ENCODE results near the gene SGCA. TPM values are rescaled to one million over a fixed set of nuclear protein-coding genes. Genes with fewer than 3 reads are reported as not detected.

The SGCA gene
- total and polyA plus RNA-seq, 9 of the 15 experiments (the other 6 are each of a cell fraction or from before 2014, with no cell fraction given) = not detected

DNA sequence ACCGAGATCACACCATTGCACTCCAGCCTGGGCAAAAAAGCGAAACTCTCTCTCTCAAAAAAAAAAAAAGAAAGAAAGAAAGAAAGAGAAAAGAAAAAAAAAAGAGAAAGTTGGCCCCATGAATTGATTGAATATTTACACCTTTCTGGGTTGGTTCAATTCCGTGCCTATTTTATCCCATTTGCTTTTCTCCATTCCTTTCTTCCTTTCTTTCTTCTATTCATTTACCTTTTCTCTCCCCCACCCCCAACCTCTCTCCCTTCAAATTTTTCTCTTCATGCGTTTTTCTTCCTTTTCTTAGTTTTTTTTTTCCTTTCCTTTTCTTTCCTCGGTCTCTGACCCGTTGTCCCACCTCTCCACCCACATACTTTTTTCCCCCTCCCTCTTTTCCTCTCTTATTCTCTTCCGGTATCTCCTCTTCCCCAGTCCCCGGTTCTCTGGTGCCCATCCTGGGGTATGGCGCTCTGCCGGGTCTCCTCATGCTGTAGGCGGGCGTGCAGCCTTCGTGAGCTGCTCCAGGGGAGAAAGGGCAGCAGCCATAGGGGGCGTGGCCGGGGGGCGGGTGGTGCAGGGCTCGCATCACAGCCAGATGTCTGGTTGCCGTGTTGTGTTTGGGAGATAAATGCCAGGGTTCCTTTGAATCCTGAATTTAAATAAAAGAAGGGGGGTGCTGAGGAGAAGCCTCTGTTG lies 40.9 kb downstream of the SGCA start:
- 19% methylated on average over 10 of the region's 18 CpGs for WGBS (ENCODE audit: insufficient coverage, low coverage, missing lambda C conversion rate)
- H3K4me3 ChIP-seq = no peak overlapping the region
- no peaks in the 10 kb centered on the region for H3K79me2 ChIP-seq (ENCODE audit: control insufficient read depth, insufficient read depth, low read length)
- H3K36me3 ChIP-seq (ENCODE audit: control insufficient read depth, insufficient read depth, low read length) = no peaks in the 10 kb centered on the region
- H3K9me3 ChIP-seq (replicated peaks; ENCODE audit: control insufficient read depth, insufficient read depth, low read depth, low read length) = no peaks in the 10 kb centered on the region
- H3K4me2 ChIP-seq (ENCODE audit: insufficient read depth, low read length) = no peak overlapping the region
- H3K4me1 ChIP-seq (replicated peaks in 1 of 2; ENCODE audit: control insufficient read depth in 2 of 2, insufficient read depth in 2 of 2, low read length in 2 of 2) = peaks cover 48 to 53% of the 10 kb centered on the region in 2 experiments
- in situ Hi-C loops (cut with MboI) (loop anchor here (5.0 kb wide), 1 partner anchor 66 kb away; the partner anchor contains the start of gene TMEM92), intact Hi-C loops (cut with micrococcal nuclease) (no loop called here)
- no TSS peak for BruUV-seq (replicated peaks)
- H3K9ac ChIP-seq (ENCODE audit: insufficient read depth in 1 of 2, low read depth in 2 of 2, low read length in 2 of 2) = no peak overlapping the region
- ATAC-seq (no peak), DNase-seq (ENCODE audit: extremely low read depth in 1 of 4, low spot score in 3 of 4) (peak; percentile 51 to 63 (median 59)), FAIRE-seq (no peak)
- H4K20me1 ChIP-seq (replicated peaks; ENCODE audit: control insufficient read depth, insufficient read depth, low read length) = no peaks in the 10 kb centered on the region
- H3K27ac ChIP-seq (ENCODE audit: extremely low read depth, low read depth, low read length) = no peak overlapping the region
- CTCF ChIA-PET (ENCODE audit: low intra/inter-chr PET ratio) = no interaction called here
- H2AFZ ChIP-seq (ENCODE audit: low read depth, low read length) = no peak overlapping the region; the same call in 1 of the 2 replicates
- no peaks in the 10 kb centered on the region for H3K9me1 ChIP-seq (ENCODE audit: control insufficient read depth, insufficient read depth, low read length)
- peaks cover 0 to 15% of the 10 kb centered on the region in 2 experiments; a peak in 2 of 5 replicates for H3K27me3 ChIP-seq (ENCODE audit: control insufficient read depth in 2 of 2, insufficient read depth in 2 of 2, low read length in 2 of 2)
- POLR2A ChIA-PET = no interaction called here
- TF ChIP-seq PCBP2 (IDR thresholded peaks at IDR 0.05; ENCODE audit: low read depth, low read length, poor library complexity, severe bottlenecking) (peak; percentile 78), ZNF511 (CRISPR knock-in tag; IDR thresholded peaks at IDR 0.05) (no peak), TRIM24 (IDR thresholded peaks at IDR 0.05) (no peak), KLF13 (tag; IDR thresholded peaks at IDR 0.05; ENCODE audit: borderline replicate concordance, low read depth) (0 out of 2 replicates have a peak, but pooled peaks have one; percentile 14), ZBTB7A (IDR thresholded peaks at IDR 0.05; ENCODE audit: borderline replicate concordance, control insufficient read depth, low read depth, low read length) (peak; percentile 38; the same call in 1 of the 2 replicates), MCM7 (IDR thresholded peaks at IDR 0.05) (no peak), CBFA2T3 (IDR thresholded peaks at IDR 0.05) (0 out of 2 replicates have a peak, but pooled peaks have one; percentile 15), SREBF1 (IDR thresholded peaks at IDR 0.05; ENCODE audit: borderline replicate concordance, low read depth, low read length) (no peak), LARP7 (IDR thresholded peaks at IDR 0.05) (0 out of 2 replicates have a peak, but pooled peaks have one; percentile 13), TEAD4 (IDR thresholded peaks at IDR 0.05; ENCODE audit: low read length) (no peak), TEAD4 (CRISPR knock-in tag; IDR thresholded peaks at IDR 0.05; ENCODE audit: borderline replicate concordance) (no peak), ZNF124 (CRISPR knock-in tag; IDR thresholded peaks at IDR 0.05) (no peak)
- TF ChIP-seq, protein P1, sequence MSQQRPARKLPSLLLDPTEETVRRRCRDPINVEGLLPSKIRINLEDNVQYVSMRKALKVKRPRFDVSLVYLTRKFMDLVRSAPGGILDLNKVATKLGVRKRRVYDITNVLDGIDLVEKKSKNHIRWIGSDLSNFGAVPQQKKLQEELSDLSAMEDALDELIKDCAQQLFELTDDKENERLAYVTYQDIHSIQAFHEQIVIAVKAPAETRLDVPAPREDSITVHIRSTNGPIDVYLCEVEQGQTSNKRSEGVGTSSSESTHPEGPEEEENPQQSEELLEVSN (IDR thresholded peaks at IDR 0.05; ENCODE audit: borderline replicate concordance in 1 of 2, extremely low read depth in 1 of 2, insufficient read depth in 1 of 2, insufficient read length in 1 of 2, low read depth in 1 of 2, low read length in 1 of 2, poor library complexity in 1 of 2, severe bottlenecking in 1 of 2) = peak in 1 of 2 experiments; percentile 32
- TF ChIP-seq, protein P2, sequence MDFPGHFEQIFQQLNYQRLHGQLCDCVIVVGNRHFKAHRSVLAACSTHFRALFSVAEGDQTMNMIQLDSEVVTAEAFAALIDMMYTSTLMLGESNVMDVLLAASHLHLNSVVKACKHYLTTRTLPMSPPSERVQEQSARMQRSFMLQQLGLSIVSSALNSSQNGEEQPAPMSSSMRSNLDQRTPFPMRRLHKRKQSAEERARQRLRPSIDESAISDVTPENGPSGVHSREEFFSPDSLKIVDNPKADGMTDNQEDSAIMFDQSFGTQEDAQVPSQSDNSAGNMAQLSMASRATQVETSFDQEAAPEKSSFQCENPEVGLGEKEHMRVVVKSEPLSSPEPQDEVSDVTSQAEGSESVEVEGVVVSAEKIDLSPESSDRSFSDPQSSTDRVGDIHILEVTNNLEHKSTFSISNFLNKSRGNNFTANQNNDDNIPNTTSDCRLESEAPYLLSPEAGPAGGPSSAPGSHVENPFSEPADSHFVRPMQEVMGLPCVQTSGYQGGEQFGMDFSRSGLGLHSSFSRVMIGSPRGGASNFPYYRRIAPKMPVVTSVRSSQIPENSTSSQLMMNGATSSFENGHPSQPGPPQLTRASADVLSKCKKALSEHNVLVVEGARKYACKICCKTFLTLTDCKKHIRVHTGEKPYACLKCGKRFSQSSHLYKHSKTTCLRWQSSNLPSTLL (IDR thresholded peaks at IDR 0.05) = 0 out of 2 replicates have a peak, but pooled peaks have one; percentile 17
- TF ChIP-seq, protein P3, sequence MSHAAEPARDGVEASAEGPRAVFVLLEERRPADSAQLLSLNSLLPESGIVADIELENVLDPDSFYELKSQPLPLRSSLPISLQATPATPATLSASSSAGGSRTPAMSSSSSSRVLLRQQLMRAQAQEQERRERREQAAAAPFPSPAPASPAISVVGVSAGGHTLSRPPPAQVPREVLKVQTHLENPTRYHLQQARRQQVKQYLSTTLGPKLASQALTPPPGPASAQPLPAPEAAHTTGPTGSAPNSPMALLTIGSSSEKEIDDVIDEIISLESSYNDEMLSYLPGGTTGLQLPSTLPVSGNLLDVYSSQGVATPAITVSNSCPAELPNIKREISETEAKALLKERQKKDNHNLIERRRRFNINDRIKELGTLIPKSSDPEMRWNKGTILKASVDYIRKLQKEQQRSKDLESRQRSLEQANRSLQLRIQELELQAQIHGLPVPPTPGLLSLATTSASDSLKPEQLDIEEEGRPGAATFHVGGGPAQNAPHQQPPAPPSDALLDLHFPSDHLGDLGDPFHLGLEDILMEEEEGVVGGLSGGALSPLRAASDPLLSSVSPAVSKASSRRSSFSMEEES (CRISPR knock-in tag; IDR thresholded peaks at IDR 0.05) = no peak
